RCC 7860 (cell line): Measurements from ENCODE around the gene HRAS.

Experiments
- DNase-seq: peaks from one replicate; pipeline ENCODE4 v3.0.0-alpha.2; 2015; ENCODE audit warnings: low spot score
- FAIRE-seq: peaks from 2 replicates; lab custom pipeline; 2012; peaks lifted over from hg19 to GRCh38; lab: Jason Lieb, UNC

HRAS gene

DNA sequence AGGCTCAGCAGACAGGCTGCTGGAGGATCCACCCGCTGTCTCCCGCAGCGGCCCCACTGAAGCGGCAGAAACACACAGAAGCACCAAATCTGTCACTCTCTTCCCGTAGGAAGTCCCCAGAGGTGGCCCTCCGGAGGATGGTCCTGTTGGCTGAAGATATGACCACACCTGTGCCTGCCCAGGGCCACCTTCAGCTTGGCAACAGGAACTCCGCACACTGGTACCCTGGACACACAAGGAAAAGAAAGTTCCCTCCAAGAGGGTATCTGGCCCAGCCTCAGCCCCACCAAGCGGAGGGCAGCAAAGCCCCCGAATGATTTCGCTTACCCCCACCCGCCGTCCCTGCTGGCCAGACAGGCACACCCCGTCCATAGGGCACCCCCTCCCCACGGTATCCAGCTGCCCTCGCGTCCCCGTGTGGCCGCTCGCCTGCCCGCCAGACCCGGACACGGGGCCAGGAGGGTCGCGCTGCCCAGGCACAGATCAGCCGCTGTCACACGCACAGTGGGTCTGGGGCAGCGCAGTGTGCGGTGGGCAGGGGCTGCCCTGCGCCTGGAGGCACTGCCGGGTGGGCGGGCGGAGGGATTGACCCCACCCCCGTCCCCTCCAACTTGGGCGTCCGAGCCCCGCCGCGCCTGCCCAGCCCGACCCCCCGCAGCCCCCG lies 32.4 kb upstream of the HRAS start:
- no peak for FAIRE-seq

DNA sequence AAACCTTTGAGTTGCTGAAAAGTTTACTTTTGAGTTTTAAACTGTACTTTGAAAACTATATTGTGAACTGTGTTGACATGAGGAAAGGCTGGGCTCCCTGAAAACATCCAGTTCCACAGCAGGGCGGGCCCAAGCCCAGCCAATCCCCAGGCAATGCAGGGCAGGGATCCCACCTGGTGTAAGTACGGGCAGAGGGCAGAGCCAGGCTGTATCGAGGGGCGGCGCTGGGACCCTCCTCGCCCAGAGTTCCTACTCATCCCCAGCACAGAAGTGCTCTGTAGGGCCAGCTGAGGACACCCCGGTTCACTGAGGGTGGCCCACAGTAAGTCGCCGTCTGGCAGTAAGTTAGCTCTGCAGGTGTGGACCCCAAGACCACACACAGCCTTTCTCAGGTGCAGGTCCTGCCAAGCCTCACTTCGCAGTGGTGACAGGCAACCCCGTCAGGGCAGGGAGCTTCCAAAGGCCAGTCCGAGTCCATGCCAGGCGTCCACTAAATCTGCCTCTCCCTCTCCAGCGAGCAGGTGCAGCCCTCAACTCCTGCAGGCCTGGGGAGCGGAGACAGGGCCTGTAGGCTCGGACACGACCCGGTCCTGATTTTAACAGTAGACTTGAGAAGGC lies 31.7 kb upstream of the HRAS start:
- DNase-seq (no peak), FAIRE-seq (no peak)

More for the DNA sequence above, 32.4 kb upstream of the HRAS start:
- DNase-seq = no peak

DNA sequence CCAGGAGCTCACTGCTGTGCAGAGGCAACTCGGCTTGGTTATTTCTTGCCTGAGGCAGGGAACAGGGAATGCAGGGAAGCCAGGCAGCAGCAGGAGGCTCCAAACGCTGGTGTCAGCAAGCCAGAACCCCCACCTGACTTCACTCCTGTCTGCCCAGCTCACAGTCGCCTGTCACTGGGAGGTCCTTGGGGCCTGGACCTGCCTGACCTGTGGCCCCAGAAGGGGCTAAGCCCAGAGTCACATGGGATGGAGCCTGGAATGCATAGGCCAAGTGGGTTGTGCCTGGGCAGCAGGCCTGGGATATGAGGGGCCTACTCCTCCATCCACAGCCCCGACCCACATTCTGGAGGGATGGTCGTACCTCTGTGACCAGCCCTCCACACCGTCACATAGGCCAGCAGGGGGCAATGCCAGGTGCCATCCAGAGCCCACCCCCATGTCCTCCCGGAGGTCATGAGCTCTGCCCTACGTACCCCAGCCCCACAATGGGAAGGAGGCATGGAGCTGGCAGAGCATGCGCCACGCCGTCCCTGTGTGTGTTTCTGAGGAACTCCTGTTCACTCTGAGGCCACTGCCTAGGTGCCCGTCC lies 30.6 kb upstream of the HRAS start:
- FAIRE-seq = no peak
- no peak for DNase-seq

DNA sequence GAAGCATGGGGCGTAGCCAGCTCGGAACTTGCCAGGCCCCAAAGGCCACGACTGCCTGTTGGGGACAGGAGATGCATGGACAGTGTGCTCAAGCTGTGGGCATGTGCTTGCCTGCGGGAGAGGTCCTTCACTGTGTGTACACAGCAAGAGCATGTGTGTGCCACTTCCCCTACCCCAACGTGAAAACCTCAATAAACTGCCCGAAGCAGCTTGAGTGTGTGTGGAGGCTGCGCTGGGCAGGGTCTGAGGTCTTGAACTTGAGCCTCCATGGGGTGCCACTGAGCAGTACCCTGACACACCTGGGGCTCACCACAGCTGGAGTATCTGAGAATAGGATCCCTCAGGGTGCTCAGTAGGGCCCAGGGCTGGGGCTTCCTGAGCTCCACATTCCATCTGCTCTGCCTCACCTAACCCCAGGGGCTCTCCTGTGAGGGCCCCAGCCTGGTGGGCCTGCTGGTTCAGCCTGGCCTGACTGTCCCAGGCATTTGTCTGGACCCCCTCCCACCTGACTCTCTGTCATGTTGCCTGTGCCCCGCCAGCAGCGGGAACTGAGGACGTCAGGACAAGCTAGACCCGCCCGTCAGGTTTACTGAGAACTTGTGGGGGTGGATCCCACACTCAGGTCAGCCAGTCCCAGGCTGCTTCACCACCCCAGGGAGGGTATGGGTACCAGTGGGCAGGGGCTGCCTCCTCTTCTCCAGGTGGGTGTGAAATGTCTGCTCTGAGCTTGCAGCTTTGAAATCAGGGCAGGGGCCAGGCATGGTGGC lies 28.6 kb upstream of the HRAS start:
- FAIRE-seq = no peak
- no peak for DNase-seq

DNA sequence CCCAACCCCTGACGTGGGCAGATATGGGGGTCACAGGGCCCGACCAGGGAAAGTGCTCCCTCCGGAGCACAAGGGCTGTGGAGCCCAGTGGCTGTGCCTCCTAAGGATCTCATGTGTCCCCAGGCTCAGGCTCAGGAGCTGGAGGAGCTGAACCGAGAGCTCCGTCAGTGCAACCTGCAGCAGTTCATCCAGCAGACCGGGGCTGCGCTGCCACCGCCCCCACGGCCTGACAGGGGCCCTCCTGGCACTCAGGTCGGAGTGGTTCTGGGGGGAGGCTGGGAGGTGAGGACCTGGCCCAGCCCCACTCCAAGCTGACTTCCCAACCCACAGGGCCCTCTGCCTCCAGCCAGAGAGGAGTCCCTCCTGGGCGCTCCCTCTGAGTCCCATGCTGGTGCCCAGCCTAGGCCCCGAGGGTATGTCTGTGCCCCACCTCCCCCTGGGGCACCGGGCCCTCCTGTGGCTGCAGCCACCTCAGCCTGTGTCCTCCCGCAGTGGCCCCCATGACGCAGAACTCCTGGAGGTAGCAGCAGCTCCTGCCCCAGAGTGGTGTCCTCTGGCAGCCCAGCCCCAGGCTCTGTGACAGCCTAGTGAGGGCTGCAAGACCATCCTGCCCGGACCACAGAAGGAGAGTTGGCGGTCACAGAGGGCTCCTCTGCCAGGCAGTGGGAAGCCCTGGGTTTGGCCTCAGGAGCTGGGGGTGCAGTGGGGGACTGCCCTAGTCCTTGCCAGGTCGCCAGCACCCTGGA lies 27.9 kb upstream of the HRAS start:
- DNase-seq (no peak), FAIRE-seq (no peak)

DNA sequence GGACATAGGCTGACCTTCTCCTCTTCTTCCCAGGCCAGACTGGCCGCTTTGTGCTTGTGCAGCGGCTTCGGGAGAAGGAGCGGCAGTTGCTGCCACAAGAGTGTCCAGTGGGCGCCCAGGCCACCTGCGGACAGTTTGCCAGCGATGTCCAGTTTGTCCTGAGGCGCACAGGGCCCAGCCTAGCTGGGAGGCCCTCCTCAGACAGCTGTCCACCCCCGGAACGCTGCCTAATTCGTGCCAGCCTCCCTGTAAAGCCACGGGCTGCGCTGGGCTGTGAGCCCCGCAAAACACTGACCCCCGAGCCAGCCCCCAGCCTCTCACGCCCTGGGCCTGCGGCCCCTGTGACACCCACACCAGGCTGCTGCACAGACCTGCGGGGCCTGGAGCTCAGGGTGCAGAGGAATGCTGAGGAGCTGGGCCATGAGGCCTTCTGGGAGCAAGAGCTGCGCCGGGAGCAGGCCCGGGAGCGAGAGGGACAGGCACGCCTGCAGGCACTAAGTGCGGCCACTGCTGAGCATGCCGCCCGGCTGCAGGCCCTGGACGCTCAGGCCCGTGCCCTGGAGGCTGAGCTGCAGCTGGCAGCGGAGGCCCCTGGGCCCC lies 26.8 kb upstream of the HRAS start:
- FAIRE-seq (no peak), DNase-seq (no peak)

DNA sequence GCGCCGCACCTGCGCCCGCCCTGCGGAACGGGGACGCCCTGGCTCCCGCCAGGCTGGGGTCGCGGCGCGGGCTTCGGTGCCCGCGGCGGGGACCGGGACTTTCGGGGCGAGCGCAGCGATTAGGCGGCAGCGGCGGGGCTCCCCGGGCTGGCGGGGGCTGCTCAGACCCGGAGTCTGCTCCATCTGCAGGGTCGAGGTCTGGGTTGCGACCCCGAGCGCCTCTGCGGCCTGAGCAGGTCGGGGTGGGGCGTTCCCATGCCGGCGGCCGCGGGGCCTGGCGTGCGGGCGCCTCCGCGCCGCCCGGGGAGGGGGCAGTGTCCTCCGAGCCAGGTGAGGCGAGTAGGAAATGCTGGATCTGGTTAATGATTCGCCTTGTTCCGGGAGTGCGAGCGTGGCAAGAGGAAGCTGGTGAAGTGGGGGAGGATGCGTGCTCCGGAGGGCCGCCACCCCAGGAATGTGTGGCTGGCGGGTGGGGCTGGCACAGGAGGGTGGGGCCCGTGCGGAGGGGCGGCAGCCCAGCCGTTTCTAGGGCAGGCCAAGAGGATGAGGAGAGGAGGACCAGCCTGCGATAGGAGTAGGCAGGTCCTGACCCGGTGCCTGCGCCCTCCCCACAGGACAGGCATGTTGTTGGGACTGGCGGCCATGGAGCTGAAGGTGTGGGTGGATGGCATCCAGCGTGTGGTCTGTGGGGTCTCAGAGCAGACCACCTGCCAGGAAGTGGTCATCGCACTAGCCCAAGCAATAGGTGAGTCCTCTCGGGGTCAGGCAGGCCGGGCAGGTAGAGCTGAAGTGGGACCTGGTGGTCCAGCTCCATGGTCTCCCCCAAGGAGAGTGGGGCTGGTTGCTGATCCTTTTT lies 26.0 kb upstream of the HRAS start:
- FAIRE-seq (peak; percentile 45), DNase-seq (peak; percentile 88)

DNA sequence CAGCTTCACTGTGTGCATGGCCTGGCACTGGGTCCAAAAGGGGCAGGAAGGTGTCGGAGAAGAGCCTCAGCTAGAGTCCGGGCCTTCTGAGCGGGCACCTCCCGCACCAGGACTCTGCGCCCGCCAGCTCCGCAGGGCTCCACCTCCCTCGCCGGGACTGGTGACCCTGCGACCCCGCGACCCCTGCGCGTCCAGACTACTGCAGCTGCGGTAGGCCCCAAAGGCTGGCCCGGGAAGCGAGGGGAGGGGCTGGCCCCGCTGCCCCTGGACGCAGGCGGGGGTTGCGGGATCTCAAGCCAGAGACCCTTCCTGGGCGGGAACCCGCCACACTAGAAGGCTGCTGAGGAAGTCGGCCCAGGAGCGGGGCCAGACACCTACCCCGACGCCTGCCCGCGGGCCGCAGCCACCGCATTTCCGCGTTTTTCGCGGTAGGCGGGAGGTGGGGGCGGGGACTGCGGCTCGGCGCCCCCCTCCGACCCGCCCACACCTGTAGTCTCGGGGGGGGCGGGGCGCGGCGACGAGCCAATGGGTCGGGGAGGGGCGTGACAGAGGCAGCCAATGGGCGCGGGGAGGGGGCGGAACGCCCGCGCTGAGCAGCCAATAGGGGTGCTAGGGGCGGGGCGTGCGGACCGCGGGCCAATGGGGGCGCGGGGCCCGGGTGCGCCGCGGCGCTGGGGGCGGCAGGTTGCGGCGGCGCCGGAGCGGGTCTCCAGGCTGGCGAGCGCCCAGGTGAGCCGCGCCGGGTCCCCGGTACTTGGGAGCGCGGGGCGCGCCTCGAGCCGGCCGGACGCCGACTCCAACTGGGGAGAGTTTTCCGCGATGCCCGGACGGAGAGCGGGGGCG lies 25.1 kb upstream of the HRAS start, which contains the start of the genes LMNTD2 and RASSF7:
TSS of gene LMNTD2 (minus strand) at position 434 of the 843 bp plus-strand sequence. CDS start at position 412, 22 bp downstream.
TSS of gene RASSF7 (plus strand) at position 666 of the 843 bp plus-strand sequence. CDS start 799 bp downstream, outside the sequence.
- FAIRE-seq (no peak), DNase-seq (peak; percentile 74)

DNA sequence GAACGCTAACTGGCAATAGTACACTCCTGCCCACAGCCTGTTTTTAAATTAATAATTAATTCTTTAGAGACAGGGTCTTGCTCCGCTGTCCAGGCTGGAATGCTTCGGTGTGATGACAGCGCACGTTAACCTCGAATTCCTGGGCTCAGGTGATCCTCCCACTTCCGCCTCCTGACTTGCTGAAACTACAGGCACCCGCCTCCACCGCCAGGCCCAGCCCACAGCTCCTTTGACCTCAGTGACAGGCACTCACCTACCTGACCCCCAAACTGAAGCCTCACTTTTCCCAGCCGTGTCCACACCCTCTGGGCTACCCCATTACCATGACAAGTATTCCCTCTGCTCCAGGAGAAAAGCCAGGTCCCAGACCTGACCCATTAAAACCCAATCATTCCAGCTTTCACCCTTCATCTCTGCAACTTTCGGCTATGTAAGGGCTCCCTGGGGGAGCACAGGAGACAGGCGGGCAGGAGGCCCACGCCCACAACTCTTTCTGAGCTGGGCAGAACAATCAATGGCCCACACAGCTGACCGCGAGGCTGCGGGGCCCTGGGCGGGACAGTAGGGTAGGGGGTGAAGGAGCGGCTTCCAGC lies 24.4 kb upstream of the HRAS start:
- DNase-seq (peak; percentile 12), FAIRE-seq (no peak)

DNA sequence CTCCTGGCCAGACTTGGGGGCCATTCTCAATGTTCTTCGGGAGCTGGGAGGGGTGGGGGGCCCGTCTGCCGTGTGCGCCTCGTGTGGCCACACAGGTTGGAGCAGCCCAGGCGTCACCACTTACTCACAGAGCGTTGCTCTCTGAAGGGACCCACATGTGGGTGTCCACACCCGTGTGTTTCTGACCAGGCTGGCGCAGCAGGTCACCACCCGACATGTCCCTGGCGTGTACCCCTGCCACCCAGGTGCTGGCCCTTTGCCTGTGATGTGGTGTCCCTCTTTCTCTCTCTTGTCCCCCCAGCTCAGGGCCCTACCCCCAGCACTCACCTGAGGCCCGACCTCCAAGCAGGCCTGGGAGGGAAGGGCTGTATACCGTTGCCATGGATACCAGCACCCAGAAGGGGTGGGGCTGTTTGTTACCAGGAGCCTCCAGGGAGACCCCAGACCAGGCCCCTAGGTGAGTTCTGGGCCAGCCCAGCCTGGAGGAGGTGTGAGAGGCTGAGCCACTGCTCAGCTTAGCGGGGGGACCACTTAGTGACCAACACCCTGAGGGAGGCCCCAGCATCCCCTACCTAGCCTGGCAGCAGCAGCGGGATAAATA lies 23.7 kb upstream of the HRAS start:
- FAIRE-seq (no peak), DNase-seq (no peak)

DNA sequence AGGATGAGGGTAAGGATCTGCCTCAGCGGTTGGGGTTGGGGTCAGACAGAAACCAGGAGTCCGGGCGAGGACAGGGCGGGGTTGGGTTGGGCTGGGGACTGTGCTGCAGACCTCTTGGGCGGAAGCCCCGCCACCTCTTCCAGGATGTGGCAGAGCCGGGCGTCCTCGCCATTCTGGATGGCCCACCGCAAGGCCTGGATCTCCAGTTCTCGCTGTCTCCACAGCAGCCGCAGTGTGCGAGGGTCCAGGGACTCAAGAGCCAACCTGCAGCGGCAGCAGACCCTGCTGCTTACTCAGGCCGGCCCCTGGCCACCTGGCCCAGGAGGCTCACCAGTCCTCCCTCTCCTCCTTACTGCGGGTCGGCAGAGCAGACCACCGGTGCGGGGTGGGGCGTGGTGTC lies 23.1 kb upstream of the HRAS start:
- FAIRE-seq (no peak), DNase-seq (no peak)

DNA sequence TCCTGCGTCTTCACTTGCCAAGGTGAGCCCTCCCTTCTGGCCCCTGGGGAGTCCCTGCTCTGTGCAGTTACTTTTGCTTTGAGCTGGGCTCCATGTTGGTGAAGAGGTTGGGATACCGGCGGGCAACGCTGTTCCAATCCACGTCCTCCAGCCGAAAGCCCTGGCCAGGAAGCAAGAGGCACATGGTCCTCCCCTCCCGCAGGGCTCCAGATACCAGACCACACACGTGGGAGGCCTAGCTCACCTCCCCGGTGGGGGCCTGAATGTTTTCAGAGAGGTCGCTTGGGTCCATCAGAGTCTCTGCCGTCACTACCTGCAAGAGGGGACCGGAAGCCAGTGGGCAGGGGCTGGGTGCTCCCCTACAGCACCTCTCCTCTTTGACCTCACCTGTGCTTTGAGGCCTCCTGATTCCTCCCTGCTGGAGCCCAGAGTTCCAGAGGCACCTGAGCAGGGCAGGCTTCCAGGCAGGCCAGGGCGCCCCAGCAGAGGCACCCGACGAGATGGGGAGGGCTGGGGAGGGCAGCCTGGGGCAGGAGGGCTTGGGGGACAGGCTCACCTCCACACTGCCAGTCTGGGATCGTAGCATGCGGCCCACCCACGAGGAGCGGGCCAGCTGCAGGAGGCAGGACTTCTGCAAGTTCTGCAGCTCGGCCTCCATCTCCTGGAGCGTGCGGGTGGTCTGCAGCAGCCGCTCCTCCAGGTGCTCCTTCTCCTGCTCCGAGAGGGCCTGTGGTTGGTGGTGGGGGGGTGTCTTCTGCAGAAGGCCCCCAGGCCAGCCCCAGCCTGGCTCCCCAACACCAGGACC lies 22.2 kb upstream of the HRAS start:
- FAIRE-seq = no peak

DNA sequence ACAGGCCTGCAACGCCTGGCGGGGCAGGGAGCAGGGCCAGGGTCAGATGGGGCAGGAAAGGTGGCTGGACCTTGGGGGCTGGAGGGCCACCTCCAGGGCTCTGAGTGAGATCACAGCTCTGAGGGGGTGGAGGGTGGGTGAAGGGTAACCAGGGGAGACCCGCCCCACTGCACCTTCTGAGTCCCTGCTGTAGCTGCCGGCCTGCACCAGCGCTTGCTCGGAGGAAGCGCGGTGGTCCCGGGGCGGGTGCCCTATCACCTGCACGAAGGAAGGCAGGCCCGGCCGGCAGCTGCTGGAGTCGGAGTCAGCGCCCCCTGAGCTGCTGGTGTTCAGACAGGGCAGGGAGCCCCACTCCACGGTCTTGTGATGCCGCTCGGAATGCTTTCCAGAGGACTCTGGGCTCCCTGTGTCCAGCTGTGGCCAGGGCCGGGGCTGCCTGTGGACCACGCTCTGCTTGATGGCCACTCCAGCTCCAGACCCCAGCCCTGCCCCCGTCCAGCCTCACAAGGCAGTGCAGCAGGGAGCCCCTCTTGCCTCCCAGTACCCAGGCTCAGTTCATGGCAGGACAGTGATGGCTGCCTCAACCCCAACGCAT lies 21.4 kb upstream of the HRAS start:
- FAIRE-seq = no peak

More for the DNA sequence above, 22.2 kb upstream of the HRAS start:
- DNase-seq = no peak

DNA sequence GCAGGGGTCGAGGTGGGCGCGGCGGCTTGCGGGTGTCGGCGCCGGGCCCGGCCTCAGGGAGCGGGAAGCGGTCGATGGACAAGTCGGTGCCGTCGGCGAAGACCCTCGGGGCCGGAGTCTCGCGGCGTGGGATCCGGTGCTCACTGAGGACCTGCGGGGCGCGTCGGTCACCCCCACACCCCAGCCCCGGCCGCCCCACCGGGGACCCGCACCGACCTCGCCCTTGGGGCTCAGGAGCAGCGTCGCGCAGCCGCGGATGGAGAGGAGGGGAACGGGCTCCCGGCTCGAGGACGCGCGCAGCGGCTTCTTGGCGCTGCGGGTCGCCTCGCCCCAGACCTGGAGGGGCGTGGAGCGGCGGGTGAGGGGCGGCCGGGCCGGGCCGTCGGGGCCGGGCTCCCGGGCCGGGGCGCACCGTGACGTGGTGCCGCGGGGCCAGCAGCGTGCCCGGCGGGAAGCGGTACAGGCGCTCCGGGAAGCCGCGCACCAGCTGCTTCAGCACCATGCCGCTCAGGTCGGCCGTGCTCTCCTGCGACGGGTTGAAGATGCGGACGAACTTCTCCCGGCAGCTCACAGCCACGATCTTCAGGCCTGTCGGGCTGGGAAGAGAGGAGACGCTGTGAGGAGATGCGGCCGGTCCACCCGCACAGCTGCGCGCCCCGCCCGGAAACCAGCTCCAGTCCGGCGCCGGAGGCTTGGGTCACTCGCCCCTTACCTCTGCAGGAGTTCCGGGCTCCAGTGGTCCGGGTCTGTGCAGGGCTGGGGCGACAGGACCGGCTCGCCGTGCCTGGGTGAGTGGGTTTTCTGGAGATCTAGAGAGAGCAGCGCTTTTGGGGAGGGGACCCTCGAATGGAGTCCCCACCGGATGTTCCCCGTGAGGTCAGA lies 20.6 kb upstream of the HRAS start:
- no peak for FAIRE-seq
- DNase-seq = no peak

More for the DNA sequence above, 21.4 kb upstream of the HRAS start:
- no peak for DNase-seq

DNA sequence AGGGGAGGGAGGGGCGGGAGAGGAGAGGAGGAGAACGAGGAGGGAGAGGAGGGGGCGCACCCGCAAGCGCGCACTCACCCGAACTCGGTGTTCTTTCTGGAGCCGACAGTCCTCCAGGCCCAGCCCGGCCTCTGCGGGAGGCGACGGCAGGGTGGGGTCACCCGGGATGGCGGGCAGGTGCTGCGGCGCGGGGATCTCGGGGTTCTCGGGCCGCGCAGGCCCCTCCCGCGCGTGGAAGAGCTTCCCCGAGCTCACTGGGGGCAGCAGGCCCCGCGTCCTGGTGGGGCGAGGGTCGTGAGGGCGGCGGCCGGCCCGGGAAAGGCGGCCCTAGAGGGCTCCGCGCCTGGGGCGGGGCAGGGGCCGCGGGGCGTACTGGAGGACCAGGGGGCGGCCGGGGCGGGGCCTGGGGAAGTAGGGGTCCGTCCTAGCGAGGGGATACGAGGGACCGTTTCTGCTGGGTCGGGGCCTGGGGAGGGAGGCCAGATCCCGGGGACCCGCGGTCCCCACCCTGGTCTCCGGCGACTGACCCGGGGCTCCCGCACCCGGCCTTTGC lies 19.9 kb upstream of the HRAS start:
- FAIRE-seq (no peak), DNase-seq (no peak)
